GM21529 (cell line): ENCODE data around the gene PTPRT.
"Not testable (repeated sequence)": the region's sequence is repeated elsewhere in the genome, so short reads cannot be mapped to it uniquely, and the experiment has no call there.

Experiments used
- ATAC-seq: cut with Tn5 transposase; IDR thresholded peaks from one replicate; pipeline ENCODE4 v1.9.1; 2021; ENCODE audit not compliant: unreplicated experiment

PTPRT gene

DNA sequence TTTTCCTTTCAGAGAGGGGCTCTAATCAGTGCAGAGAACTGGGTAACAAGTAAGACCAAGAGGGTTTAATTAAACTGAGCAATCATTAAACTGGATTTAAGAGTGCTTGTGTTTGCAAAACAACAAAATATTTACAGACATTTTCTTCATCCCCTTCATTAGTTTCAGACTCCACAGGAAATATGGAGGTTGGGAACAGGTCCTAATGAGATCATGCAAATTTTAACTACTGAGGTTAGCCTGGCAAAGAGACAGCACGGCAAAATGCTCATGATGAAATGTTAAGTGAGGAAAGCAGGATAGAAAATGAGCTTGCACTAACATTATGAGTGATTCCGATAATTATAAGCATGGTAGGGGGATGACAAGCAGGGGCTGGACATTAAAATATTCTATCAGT, 268.9 kb downstream of the PTPRT start:
- ATAC-seq = no peak

DNA sequence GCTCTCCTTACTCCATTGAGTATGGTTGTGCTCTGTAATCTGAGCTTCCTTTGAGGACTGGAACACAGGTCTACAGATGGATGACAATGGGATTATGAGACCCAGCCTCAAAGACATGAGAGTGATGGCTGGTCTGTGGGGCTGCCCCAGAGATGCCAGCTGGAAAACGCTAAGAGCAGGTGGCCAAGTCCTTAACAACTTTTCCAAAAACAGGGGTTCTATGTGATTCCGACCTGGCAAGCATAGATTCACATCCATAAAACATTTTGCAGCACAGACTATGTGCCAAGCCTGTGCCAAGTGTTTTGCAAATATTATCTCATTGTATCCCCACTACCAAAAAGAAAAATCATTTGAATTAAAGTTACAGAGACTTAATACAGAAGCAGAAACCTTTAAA, 270.4 kb downstream of the PTPRT start:
- ATAC-seq = no peak

DNA sequence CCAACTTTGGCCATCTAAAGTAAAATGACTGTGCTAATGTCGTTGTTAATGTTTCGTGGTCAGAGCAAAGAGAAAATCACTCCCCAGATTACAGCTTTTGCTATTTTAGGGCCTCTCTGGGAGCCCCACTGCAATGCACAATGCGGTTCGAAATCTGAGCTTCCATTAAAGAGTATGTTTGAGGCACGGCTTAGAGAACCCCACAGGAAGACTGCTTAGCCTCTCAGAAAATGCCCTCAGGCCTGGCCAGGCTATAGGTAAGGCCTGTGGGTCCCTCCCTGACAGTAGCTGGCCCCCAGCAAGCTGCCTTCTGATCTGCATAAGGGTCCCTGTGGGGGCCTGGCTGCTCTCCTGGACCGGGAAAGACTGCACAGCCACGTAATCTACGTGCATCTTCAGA, 274.6 kb downstream of the PTPRT start:
- no peak for ATAC-seq

DNA sequence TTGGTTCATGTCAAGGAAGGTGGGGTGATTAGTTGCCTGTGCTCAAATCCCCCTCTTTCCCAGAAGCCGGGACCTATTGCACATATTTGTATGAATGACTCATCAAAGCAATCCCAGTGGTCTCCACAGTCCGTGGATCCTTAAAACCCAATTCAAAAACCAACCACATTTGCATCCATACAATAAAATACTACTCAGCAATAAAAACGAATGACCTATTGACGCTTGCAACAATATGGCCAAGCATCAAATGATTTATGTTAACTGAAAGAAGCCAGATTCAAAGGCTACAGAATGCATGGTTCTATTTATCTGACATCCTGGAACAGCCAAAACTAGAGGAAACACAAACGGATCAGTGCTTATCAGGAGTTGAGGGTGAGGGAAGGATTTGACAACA, 275.4 kb downstream of the PTPRT start:
- ATAC-seq = no peak

DNA sequence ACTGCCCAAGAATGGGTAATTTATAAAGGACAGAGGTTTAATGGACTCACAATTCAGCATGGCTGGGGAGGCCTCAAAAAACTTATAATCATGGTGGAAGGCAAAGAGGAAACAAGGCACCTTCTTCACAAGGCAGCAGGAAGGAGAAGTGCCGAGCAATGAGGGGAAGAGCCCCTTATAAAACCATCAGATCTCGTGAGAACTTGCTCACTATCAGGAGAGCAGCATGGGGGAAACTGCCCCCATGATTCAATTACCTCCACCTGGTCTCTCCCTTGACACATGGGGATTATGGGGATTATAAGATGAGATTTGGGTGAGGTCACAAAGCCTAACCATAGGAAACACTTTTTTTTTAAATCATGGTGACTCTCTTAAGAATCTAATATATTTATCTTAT, 278.9 kb downstream of the PTPRT start:
- ATAC-seq = not testable (repeated sequence)

DNA sequence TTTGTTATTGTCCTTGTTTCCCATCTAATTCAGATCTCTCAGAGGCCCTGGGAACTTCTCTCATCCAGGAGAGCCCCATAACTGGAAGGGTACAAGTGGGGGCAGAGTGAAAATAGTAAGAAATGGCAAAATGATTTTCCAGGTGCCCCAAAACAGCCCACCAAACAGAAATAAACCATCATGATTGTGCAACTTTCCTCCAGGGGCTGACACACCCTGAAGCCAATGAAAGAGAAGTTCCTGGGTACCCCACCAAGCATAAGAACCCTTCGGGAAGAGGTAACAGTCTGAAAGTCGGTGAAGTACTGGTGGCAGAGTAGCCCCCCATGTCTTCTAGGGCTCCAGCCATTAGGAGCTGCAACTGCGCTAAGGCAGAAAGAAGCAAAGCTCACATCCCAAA, 282.0 kb downstream of the PTPRT start:
- no peak for ATAC-seq

DNA sequence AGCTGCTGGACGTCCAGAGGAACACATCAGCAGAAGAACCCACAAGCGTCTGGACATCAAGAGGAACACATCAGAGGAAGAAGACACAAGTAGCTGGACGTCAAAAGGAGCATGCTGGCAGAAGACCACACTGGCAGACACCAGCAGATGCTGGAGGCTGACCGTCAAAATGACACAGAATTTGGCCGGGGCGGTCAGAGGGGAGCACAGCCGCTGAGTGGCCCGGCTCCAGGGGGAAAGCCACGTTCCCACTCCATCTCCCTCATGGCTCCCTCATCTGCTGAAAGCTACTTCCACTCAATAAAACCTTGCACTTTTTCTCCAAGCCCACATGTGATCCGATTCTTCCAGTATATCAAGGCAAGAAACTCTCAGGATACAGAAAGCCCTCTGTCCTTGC, 283.6 kb downstream of the PTPRT start:
- no peak for ATAC-seq

DNA sequence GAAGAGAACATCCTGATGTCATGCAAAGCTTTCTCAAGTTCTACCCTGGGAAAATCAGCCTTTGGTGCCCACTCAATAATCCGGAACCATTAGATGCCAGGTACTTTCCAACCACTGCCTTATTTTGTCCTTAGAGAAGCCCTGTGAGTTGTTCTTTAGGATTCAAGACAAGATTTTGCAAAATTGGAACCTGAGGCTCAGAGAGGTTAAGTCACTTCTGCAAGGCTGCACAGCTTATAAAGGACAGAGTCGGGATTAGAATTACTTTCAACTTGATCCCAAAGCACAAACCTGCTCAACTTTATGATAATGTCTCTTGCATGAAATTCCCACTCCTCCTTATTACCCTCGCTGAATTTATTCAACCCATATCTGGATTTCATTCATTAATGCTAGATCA, 287.2 kb downstream of the PTPRT start:
- no peak for ATAC-seq

DNA sequence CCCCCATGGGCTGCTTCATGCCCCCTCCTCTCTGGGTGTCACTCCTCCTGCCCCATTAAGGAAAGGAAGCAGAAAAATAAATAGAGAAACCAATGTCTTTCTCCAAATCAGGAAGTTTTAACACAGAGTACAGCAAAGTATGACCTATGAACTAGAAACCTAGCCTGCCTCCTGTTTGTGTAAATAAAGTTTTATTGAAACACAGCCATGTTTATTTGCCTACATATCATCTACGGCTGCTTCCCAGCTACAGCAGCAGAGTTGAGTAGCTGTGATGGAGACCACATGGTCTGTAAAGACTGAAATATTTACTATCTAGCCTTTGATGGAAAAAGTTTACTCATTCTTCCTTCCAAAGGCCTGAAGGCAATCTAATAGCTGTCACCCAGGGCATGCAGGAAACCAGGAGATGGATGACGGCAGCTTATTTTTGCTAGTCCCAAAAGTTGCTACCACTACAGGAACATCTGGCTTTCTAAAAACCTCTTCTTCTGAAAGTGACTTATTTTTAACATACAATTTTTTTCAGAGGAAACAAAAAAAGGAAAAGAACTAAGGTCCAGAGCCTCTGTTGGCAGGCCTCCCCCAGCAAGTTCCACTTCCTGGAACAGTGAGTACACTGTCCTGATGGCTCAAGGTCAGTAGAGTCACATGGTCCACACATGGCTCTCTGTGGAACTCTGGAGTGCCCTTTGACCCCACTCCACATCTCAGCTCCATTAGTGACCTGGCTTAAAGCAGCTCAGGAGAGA, 287.8 kb downstream of the PTPRT start:
- ATAC-seq = no peak

DNA sequence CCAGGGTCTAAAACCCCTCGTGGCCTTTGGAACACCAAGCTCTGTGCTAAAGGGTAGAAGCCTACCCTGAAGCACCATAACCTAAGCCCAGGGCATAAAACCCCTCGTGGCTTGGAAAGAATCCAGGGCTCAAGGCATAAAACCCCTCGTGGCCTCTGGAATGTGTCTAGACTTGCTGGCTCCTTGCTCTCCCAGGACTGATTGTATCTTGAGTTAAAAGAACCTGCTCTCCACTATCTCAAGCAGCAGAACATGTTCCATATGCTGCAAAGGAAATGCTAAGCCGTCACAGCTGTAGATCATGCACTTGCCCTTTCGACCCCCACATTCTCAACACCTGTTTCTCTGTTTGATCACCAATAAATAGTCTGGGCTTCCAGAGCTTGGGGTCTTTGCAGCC, 288.9 kb downstream of the PTPRT start:
- ATAC-seq = not testable (repeated sequence)

DNA sequence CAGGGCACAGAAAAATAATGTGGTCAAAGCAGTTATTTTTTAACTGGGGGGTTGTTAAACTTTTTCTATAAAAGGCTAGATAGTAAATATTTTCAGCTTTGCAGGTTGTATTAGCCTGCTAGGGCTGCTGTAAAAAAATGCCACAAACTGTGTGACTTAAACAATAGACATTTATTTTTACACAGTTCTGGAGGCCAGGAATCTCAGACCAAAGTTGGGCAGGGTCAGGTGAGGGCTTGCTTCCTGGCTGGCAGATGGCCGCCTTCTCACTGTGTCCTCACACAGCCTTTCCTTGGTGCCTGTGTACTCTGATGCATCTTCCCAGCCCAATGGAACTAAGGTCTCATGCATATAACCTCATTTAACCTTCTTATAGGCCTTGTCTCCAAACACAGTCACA, 294.7 kb downstream of the PTPRT start:
- ATAC-seq = no peak

DNA sequence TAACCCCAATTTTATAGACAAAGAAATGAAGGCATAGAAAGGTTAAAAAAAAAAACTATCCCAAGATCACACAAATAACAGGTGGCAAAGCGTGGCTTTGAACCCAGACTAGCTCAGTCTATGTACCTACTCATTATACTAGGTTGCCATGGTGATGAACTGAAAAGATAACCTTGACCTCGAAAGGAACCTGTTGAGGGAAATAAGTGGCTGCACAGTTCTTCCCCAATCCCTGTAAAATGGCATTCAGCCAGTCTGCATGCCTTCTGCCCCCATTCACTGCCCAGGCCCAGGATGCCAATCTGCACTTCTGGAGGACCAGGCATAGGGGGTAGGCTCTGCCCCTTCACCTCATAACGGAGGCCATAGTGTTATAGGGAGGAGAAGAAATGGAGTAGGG, 295.2 kb downstream of the PTPRT start:
- no peak for ATAC-seq

DNA sequence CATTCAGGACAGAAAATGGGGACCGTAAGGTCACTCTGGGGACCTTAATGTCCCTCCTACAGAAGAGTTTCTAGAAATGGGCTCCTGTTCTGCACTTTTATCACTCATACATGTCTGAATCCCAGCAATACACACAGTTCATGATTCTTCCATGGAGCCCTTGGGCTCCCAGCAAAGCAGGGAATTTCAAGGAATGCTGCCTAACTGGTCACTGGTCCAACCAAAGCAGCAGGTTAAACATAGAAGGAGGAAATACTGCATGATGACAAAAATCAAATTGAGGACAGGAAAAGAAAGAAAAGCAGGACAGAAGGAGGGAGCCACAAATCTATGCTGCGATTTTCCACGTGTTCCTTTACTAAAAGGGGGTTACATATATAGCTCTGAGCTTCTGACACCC, 300.2 kb downstream of the PTPRT start:
- ATAC-seq = no peak

DNA sequence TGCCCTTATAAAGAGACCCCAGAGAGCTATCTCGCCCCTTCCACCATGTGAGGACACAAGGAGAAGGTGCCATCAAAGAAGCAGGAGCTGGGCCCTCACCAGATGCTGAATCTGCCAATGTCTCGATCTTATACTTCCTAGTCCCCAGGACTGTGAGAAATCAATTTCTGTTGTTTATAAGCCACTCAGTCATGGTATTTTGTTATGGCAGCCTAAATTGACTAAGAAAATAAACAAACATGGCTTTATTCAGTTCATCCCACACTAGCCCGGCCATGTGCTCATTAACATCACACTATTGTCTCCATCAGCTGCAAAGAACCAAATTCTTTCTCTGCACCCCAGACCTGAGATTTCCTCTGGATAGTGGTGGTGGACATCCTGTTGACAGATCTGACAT, 302.4 kb downstream of the PTPRT start:
- no peak for ATAC-seq

DNA sequence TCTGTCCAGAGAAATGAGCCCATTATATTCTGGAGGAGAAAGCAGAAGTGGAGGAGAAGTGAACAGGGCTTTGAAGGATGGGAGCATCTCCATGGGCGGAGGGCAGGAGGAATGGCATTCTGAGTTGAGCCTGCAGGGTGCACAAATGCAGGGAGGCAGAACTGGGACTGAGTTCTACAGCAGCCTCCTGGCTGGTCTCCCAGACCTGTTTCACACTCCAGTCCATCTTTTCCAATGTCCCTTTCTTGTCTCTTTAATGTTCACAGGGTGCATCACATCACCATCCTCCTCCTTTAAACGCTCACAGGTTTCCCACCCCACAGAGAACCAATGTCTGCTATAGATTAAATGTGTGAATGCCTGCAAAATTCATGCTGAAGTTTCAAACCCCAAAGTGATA, 302.9 kb downstream of the PTPRT start:
- ATAC-seq = no peak

DNA sequence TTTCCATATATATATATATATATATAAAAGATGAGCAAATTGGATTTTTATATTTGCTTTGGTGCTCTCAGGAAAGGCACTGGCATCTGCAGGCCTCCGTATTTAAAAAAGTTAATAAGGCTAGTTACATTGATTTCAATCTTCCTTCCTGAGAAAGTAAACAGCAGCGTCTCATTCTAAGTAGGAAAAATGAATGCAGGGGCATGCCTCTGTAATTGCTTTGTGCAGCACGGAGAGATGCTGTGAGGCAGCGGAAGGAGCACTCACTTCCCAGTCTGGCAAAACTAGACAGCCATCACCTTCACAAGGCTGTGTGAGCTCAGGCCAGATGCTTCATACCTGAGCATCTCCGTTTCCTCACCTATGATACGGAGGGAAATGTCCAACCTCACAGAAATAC, 303.7 kb downstream of the PTPRT start:
- ATAC-seq = no peak

DNA sequence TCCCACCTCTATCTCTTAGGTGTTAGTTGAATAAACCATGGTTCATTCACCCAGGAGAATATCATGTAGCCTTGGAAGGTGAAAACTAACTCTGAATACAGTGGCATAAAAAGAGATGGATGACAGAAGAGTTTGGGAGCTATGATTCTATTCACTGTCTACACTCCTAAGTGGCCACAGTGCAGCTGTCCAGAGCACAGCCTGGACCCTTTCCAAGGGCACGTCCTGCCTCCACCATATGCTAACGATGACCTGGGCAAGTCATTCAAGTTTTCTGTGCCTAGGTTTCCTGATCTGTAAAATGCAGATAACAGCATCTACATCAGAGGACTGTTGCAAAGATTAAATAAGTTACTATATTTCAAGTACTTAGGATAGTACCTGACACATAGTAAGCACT, 314.1 kb downstream of the PTPRT start:
- ATAC-seq = no peak

DNA sequence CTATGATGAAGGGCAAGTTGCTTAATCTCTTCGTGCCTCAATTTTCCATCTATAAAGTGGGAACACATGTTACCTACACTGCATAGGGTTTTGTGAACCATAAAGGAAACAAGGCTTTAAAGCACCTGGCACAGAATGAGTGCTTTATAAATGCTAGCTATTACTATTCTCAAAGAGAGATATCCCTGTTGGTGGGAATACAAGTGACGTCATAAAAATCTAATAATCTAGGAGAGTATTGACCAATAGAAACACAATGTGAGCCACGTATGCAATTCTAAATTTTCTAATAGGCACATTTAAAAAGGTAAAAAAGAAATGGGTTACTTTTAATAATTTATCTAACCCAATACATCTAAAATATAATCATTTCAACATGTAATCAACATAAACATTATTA, 316.4 kb downstream of the PTPRT start:
- no peak for ATAC-seq

DNA sequence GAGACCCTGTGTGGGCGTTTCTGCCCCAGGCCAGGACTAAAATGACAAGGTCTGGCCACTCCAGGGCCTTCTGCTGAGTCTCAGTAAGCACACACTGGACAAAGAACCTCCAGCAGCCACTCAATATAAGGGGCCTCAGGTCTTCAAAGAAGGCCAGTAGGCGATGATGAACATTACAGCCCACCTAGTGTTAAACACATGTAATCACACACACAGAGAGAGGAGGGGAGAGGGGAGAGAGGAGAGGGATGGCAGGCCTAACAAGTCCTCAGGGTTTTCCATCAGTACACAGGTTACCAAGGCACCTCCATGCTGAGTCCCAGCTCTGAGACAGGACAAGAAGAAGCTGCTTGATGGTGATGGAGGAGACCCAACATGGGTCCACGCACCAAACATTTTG, 325.6 kb downstream of the PTPRT start:
- ATAC-seq = no peak

DNA sequence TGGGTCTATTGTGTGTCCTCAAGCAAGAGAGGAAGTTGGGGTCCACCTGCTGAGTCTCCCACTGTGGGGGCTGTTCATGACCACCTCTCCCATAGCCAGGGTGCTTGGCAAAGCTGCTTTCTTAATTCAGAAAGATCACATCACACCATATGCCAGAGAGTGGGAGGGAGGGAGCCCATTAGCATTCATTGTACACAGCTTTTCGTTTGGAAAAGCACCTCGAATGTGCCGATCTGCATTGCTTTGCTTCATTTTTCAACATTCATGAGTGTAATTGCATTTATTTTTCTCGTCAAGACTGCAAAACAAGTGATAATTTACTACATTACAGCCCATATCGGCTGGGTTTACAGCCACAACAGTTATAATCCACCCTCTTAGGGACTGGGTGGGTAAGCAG, 327.3 kb downstream of the PTPRT start:
- no peak for ATAC-seq

DNA sequence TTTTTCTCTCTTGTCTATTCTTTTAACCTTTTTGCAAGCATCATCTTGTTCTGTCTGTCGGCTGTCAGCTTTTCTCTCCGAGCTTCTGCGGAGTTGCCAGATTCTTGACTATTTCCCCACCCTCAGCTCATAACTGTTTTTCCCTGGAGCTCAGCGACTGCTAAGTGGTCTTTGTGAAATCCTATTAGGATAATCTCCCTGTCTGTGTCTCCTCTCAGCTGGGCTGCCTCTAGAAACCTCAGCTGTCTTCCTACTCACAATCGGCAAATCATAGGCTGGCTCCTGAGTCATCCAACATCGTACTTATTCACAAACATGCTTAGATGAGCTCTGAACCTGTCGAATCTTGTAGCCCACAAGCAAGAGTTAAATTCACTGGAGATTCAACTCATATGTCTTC, 332.3 kb downstream of the PTPRT start:
- no peak for ATAC-seq

DNA sequence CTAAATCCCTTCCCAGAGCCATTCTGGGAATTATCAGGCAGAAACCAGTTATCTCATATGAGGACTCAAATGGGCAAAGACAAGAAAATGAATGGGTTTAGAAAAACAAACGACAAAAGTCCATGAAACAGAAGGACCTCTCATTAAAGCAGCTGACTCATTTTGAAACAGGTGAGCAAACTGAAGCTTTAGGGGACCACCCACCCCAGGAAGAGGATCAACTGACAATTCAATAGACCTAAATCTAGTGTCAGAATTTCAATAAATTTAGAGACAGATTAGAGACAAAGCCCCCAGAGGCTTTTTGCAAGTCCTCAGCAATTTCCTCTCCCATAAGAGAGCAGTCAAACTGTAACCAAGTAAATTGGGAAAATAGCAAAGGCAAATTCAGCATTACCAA, 333.8 kb downstream of the PTPRT start:
- no peak for ATAC-seq

DNA sequence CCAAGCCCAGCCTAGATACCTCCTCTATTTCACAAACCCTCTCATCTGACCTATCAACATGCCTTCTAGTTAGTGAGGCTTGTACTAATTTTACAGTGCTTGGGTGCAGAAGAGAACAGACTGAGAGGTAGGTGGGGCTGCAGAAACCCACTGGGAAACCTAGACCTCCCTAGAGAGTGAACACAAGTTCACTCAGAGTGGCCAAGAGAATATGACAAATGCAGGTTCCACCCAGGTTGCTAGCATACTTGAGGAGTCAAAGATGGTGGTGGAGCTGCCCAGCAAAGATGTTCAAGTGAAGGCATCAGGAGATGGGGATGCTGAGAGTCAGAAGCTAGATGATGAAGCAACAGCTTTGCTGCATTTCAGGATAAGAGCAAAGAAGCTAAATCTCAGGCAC, 337.0 kb downstream of the PTPRT start:
- ATAC-seq = no peak
